ENCODE data around the gene SHISA7.
A peak's percentile ranks its signal among the peaks of the same experiment; 100 is the strongest.
"Not testable (repeated sequence)": the region's sequence is repeated elsewhere in the genome, so short reads cannot be mapped to it uniquely, and the experiment has no call there.

SHISA7 gene

DNA sequence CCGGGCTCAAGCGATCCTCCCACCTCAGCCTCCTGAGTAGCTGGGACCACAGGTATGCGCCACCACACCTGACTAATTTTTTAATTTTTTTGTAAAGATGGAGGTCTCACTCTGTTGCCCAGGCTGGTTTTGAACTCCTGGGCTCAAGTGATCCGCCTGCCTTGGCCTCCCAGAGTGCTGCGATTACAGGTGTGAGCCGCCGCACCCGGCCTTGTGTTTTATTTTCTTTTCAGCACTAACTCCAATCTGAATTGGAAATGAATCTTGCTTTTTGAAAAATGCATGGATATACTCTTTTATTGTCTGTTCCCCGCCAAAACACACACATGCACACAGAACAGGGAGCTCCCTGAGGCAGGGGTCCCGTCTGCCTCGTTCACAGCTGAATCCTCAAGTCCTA, 19.6 kb upstream of the SHISA7 start:
- no peak for DNase-seq

DNA sequence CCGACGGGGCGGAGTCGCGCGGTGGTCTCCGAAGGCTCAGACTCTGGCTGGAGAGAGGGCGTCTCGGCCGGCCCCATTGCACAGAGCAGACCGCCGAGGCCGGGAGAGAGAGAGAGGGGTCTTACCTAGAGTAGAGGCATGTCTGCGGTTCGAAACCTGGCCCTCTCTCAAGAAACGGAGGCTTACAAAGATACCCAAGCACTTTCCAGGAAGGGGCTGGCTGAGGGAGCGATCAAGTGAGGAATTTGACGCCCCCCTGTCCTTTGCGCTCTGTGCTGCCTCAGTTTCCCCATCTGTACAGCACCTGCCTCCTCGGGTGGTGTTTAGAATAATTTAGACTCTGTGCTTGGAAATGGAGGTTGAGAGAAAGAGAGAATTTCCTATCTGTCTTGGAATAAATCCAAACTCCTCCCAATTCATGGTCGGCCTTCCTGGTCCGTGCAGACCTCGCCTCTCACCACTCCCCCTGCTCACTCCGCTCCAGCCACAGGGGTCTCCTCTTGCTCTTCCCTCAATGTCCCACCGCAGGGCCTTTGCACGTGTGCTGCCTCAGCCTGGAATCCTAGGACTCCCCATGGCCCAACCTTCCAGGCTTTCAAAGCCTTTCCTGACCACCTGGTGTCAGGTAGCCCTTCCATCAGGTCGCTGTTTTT, 19.0 kb upstream of the SHISA7 start:
- DNase-seq, result no peak

DNA sequence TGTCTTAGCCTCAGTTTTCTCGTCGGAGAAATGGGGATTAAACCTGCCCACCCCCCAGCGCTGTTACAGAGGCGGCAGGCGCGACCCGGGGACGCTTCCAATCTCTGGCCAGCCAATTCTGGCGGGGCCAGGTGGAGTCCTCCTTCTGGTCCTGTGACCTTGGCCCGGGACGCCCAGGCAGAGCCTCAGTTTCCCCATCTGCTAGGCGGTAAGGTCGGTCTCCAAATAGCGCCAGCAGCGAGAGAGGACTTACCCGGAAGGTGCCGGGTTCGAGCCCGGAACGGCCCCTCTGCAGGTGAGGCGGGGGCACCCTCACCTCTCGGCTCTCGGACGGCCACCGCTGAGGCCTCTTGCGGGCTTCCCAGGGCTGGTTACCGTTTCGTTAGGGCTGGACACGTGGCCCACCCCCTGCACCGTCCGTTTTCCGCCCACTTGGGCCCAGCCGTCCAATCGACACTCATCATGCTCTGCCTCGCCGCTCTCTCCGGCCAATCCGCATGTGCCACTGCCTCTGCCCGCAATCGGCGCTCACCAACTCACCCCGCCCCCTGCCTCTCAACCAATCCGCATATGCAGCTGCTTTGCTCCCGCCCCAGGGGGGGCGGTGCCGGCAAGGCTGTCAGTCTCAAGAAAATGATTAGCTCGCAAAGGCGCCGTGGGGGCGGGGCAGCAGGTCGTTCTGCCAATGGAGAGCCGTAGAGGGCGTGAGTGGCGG, 18.3 kb upstream of the SHISA7 start, which contains the start of gene ISOC2:
Gene ISOC2, minus strand, starts transcription at position 384 of the 715 bp plus-strand sequence. CDS start 5,156 bp downstream, outside the sequence.
- peak; percentile 100 for DNase-seq

DNA sequence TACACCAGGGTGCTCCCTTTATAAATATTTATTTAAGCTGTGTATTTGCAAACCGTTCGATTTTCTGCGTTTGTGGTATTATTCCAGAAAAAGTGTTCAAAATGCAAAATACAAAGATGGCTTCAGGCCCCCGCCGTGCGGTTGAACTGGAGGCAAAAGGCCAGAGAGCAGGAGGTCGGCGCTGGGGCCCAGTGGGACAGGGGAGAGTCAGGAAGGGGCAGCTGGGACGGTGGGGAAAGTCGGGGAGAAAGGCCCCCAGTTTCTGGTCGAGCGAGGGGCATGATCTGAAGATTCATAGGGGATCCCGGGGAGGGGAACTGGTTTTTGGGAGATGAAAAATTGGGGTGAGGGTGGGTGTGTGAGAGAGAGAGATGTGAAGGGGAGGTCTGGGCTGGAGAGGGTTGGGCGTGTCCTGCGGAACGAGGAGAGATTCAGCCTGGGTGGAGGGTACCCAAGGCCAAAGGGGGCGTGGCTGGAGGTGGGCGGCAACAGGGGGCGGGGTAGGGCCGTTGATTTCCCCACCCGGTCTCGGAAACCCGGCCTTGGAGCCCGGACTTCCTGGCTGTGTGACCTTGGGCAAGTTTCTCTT, 17.7 kb upstream of the SHISA7 start:
- peak; percentile 34 for DNase-seq

DNA sequence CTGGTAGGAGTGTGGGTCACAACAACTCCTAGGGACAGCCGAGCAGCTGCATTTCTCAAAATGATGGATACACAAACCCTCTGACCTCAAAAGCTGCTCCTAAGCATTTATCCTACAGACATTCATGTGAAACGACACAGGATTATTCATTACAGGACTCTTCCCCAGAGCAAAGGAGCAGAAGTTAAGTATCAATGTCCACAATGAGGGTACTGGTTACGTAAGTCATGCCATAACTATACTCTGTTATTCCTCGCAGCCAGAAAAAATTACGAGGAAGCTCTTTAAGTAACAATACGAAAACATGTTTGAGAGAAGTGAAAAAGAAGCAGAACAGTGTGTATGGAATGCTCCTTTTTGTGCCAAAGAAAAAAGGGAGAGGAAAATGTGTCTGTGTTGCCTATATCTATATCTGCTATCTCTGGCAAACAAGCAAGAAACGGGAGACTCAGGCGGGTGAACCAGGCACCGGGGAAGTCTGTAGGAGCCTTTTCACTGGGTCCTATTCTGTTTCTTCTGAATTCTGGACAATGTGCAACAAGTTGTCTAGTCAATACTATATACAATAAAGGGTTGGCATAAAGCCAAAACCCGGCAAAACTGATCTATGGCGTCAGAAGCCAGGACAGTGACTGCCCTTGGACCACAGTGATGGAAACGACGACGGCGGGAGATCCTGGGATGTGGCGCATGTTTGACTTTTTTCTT, 17.0 kb upstream of the SHISA7 start:
- DNase-seq, result no peak

DNA sequence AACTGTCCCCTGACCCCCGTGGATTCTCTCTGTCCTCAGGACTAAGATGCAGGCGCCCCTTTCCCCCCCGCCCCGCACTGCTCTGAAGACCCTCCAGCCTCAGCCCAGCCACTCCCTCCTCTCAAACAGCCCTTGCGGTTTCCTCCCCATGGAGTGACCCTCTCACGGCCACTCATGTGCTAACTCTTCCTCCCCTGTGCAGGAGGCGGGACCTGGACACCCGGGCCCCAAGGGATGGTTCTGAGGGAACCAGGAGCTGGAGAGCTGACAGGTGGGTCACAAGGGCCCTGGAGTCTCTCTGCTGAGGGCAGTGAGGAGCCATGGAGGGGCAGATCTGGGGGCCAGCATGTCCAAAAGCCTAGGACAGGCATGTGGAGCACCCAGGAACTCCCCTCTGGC, 16.4 kb upstream of the SHISA7 start:
- DNase-seq, result no peak

DNA sequence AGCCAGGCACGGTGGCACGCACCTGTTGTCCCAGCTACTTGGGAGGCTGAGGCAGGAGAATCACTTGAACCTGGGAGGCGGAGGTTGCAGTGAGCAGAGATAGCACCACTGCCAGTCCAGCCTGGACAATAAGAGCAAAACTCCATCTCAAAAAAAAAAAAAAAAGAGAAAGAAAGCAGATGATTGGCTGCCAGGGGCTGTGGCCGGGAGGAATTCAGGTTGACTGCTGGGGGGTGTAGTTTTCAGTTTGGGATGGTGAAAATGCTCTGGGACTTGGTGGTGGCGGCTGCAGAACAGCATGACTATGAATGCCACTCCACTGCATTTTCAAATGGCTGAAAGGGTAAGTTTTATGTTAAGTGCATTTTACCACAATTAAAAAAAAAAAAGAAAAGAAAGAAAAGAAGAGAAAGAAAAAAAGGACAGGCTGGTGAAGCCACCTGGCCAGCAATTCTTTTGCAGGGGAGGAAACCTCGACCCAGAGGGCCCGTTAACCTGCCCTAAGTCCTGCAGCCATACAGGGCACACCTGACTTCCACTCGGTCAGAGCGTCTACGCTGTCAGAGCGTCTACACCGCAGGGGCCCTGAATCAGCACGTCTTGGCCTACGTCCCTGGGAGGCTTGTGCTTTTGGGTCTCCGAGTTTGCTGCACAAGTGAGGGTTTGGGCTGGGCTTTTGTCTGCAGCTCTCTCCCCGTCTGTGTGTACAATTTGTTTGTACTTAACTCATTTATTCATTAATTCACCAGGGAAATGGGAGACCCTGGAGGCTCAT, 14.8 kb upstream of the SHISA7 start:
- DNase-seq, result no peak

DNA sequence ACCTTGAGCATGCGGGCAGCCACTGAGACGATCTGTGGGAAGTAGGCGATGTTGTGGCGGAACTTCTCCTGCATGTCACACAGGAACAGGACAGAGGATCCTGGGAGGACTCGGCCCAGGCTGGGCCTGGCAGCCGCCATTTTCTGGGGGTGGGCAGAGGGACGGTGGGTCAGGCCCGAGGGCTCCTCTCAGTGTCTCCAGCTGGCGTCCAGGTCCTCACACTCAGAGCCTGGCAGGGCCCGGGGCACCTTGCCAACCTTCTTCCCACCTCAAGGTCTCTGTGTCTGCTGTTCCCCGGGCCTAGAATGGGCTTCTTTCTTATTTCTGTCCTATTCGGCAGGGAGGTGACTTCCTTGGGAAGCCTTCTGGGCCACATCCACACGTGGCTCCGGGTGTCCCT, 13.2 kb upstream of the SHISA7 start:
- DNase-seq, result no peak

DNA sequence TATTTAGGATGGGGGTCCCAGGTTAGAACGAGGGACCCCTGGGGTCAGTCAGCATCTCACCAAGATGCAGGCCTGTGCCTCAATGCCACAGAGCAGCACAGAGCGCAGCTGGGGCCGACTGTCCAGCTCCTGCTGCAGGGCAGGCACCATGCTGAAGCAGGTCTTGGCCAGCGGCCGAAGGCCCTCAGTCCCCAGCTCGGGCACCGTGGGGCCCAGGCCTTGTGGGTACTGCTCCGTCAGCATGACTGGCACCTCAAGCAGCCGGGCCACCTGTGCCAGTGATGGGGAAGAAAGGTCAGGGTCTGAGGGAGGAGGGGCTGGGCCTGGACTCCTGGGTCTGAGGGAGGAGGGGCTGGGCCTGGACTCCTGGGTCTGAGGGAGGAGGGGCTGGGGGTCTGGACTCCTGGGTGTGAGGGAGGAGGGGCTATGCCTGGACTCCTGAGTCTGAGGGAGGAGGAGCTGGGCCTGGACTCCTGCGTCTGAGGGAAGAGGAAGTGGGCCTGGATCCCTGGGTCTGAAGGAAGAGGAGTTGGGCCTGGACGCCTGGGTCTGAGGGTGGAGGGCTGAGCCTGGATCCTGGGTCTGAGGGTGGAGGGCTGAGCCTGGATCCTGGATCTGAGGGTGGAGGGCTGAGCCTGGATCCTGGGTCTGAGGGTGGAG, 12.6 kb upstream of the SHISA7 start:
- DNase-seq, result no peak

DNA sequence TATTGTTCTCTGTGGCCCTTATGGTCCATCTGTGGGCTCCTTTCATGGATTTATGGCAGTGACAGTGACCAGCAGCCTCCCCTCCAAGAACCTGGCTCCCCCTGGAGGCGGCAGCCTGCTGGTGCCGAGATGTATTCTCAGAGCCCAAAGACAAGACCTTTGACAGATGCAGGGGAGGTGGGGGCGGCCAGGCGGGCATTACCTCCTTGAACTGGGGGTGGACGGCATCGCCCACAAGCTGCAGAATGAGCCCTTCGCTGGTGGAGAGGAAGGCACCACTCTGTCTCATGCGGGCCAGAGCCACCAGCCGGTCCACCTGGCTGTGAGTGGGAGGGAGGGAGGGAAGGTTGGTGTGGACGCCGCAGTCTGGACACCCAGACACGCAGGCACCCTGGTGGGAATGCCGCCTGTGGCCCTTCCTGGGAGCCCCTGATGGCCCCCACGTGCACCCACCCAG, 11.7 kb upstream of the SHISA7 start:
- peak; percentile 50 for DNase-seq

DNA sequence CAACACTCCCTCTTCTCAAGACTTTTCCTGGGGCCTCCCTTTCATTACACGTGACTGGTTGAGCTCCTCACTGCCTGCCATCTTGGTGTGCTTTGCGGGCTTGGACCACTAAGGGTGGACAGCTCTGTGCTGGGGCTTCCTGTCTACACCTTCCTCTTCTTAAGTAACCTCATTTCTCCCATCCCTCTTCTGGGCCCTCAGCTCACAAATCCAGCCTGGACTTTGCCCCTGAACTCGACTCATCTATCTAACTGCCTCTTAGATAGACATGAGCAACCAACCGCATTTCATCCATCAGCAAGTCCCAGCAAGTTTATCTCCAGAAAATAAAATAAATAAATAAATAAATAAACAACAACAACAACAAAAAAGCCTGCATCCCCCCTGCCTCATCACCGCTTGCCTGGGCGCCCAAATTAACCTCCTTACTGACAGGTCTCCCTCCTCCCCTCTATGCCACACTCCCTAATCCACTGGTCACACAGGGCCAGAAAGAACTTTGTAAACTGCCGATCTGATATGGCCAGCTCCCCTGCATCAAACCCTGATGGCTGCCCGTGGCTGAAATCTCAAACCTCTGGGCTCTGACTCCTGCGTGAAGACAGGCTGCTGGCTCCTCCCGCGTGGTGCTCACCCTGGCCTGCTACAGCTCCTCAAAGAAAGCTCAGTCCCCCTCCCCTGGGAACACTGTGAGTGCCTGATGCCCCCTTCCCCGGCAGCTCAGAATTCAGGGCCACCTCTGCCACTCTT, 10.6 kb upstream of the SHISA7 start:
- DNase-seq, result no peak

DNA sequence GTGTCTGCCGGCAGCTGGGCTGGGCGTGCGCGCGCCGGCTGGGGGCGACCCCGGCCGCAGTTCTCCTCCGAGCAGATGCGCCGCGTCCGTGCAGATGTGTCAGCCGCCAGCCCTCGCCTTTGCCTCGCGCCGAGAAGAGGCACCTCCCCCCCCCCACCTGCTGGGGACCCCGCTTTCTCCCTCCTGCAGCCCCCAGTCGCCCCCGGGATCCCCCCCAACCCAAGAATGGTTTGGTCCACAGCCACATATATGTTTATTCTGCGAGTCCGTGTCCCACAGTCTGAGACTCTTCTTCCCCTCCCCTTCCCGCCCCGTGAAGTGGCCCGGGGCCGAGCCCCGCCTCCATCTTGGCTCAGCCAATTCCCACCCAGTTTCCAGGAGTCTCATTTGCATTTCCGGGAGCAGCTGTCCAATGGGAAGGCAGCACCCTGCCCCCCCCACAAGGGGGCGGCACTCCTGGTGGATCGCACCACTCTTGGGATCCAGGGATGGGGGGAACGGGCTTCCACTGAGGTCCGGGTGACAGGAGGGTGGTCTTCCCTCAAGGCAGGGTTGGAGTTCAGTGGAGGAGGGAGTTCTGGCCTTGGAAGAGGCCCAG, 9.7 kb upstream of the SHISA7 start:
- peak; percentile 58 for DNase-seq

DNA sequence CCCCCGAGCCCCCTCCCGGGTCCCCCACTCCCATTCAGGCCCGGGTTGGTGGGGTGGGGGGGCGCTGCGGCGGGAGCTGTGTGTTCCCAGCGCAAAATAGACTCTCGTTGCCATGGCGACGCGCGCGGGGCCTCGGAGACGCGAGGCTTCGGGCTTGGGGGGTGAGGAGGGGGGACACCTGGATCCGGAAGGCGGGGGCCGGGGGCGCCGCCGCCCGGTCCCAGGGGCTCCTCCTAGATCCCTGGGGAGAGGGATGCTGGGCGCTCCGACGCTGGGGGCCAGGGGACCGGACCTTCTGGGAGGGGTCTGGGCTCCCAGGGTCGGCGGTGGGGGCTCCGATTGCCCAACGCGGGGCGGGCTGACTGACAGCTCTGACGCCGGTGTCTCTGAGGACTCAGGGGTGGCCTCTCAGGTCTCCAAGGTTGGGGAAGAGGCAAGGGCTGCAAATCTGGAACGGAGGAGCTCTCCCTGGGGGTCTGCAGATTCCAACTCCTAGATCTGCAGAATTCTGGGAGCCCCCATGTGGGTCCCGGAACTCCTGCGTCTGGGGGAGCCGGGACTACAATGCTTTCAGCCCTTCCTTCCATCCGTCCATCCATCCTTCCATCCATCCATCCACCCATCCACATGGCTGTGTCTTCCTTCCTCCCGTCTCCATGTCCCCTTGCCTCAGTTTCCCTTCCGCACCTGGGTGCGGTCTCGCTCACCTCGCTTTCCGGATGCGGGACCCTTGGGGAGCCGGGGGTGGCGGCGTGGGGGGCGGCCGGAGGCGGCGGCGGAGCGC, 9.1 kb upstream of the SHISA7 start:
- peak; percentile 46 for DNase-seq

DNA sequence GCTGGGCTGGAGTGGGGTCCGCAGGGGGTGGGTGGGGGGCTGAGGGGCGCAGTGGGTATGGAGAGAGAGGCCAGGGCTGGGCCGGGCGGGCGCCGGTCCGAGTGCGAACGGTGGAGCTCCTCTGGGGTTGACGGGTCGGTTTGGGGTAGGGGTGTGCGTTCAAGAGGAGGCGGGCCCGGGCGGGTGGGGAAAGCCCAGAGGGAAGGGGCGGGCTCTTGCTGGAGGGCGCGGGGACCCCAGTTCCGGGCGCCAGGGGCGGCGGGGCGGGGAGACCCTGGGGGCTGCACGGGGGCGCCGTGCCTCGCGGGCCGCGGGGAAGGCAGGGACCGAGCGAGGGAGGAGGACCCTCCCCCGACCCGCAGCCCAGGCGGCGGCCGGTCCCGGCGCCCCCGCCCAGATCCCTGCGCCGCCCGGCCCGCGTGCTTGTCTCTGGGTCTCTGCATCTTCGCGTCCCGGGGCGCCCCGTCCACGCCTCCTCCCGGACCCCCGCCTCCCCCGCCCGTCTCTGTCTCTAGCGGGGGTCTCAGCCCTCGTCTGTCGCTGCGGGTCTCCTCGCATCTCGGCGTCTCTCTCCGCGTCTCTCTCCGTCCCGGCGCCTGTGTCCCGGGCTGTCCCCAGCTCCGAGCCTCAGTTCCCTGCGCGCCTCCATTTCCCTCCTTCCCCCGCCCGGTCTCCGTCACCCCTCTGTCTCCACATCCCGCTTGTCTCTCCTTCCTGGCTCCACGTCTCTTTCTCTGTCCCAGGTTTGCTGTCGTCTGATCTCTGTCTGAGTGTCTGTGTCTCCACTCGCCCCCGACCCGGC, 8.3 kb upstream of the SHISA7 start:
- DNase-seq, result peak; percentile 25

DNA sequence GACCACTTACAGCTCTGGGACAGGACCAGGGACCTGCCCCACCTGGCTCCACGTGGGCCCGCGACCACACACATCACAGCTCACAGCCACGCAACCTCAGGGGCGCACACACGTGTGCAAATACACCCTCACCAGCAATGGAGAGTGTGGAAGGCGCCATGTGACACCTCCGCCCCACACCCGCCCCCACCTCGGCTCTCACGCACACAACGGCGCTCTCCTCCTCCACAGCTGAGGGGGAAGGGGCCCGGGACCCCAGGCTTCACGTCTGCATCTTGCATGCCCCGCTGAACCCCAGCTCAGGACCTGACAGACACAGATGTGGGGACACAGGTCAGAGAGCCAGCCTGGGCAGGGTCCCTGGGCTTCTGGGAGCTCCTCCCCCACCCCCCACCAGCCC, 6.4 kb upstream of the SHISA7 start:
- DNase-seq, result no peak

DNA sequence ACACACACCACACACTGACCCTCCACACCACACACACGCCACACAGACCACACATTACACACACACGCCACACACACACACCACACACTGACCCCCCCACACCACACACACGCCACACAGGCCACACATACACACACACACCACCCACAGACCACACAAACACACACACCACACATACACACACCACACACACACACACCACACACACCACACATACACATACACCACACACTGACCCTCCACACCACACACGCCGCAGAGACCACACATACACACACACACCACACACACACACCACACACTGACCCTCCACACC, 5.0 kb upstream of the SHISA7 start:
- not testable (repeated sequence) for DNase-seq

DNA sequence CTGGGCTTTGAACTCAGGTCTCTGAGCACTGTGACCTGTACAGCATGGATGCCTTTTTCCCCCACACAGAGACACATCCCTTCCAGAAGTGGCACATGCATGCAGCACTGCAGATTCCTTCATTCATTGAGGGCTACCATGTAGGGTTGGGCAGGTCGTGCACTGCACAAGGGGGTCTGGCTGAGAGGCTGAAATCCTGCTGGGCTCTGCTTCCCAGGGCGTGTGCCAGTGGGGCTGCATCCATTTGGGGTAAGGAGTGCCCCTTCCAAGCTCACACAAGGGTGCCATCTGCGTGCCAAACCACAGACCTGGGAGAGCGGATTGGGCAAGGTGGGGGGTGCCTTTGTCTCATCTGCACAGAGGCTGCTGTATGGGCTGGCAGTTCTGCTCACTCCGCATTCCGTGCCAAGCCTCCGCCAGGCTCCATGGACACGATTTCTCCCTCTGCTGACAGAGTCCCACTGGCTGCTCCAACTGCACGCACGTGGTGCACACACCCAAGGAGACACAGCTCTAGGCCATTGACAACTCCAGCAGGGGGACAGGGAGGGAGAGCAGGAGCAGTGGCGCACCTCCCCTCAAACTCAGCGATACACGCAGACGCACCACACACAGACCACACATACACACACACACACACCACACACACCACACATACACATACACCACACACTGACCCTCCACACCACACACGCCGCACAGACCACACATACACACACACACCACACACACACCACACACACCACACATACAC, 4.5 kb upstream of the SHISA7 start:
- DNase-seq, result no peak

DNA sequence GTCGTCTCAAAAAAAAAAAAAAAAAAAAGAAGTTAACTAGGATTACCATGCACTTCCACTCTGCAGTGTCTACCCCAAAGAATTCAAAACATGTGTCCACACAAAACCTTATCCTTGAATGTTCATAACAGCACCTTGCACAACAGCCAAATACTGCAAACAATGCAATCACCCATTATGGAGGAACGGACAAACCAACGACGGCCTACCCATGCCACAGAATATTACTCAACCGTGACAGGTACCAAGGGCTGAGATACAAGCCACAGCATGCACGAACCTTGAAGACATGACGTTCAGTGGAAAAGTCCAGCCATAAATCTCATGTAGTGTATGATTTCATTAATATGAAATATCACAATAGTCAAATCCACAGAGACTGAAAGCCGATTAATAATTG, 3.0 kb upstream of the SHISA7 start:
- no peak for DNase-seq

DNA sequence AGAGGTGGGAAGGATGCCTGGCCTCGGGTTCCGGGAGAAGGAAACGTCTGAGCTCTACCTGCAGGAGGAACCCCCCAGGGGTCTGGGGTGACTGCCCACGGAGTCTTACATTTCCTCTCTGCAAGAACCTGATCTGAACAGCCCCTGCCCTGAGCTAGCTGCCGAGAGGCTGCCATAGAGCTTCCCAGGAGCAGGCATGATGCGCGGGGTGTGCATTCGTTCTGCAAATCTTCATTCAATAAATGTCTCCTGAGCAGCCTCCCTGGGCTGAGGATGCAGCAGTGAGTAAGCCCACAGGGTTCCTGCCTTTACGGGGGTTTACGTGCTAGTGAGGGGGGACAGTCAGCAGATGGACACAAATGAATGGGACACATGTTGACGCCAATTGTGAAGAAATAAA, 1.5 kb upstream of the SHISA7 start:
- no peak for DNase-seq

All from CD4-positive, alpha-beta T cell treated with Interleukin-12 subunit alpha and Interleukin-12 subunit beta, for 1 hour (primary cell).